Right lobe of liver (tissue), 6 donors: Measurements from ENCODE around the gene CYP26A1. TPM values are rescaled to one million over a fixed set of nuclear protein-coding genes. Genes with fewer than 3 reads are reported as not detected.

ENCODE experiments used
- ATAC-seq, 4 donors: fragments of 200-7000 bp; cut with Tn5 transposase; one replicate each; pipeline ENCODE4 v1.9.1; 2020; ENCODE audit warnings: mild to moderate bottlenecking in 4 of 4, moderate library complexity in 4 of 4
- DNase-seq, 3 donors: peaks; one replicate each; pipeline ENCODE4 v3.0.0-alpha.2; 2020
- H3K27ac ChIP-seq, 3 donors: fragments of 200-600 bp; one replicate each; pipeline ENCODE4 v1.8.0; 2022
- H3K27me3 ChIP-seq, 2 donors: fragments of 200-600 bp; one replicate each; pipeline ENCODE4 v1.8.0; 2022
- H3K36me3 ChIP-seq, 4 donors: fragments of 200-600 bp; sonication (generic) in 1 of 4; one replicate each; pipeline versions ENCODE4 v1.5.1 to v1.8.0; 2017 to 2022; ENCODE audit warnings: control low read depth in 1 of 4
- H3K4me1 ChIP-seq, 4 donors: fragments of 200-600 bp; sonication (generic) in 1 of 4; one replicate each; pipeline versions ENCODE4 v1.5.1 to v1.8.0; 2017 to 2022; ENCODE audit warnings: control low read depth in 1 of 4
- H3K4me3 ChIP-seq, 3 donors: fragments of 200-600 bp; one replicate each; pipeline ENCODE4 v1.8.0; 2022
- H3K9me3 ChIP-seq, 4 donors: fragments of 200-600 bp; sonication (generic) in 1 of 4; one replicate each; pipeline versions ENCODE4 v1.5.1 to v1.8.0; 2017 to 2022; ENCODE audit warnings: control low read depth in 1 of 4
- CTCF ChIP-seq, 4 donors: fragments of 200-600 bp in 3 of 4; fragments of 450-650 bp in 1 of 4; IDR thresholded peaks; one replicate each; pipeline versions ENCODE4 v1.5.1 to v1.8.0; 2016 to 2022; ENCODE audit warnings: antibody characterized with exemption in 4 of 4, mild to moderate bottlenecking in 2 of 4
- POLR2A ChIP-seq: fragments of 450-650 bp; IDR thresholded peaks from one replicate; pipeline ENCODE4 v1.6.1; 2017; ENCODE audit warnings: antibody characterized with exemption, mild to moderate bottlenecking
- WGBS: methylation state at CpG from one replicate; pipeline ENCODE4 v1.1.6; 2018; ENCODE audit warnings: low coverage, low lambda C conversion rate; ENCODE audit not compliant: insufficient coverage; ENCODE audit errors: missing lambda C conversion rate; 5-methylcytosine and 5-hydroxymethylcytosine counted together
- intact Hi-C, 2 donors: fragments of 100-400 bp; cut with DNase I; formaldehyde crosslinking; loops; one replicate each; pipeline versions ENCODE4 v1.11.2 to v1.14.1; 2022
- total RNA-seq, 6 experiments: library from RNA; depleted of rRNA in 2 of 6; stranded (reverse); fragments of >200 nt in 2 of 6; fragmentation: NEBNext Ultra II Directional in 3 of 6; extraction: Animal tissue kit (Norgen Biotek cat#: 25700) in 3 of 6; gene quantifications; one replicate each; pipeline versions ENCODE4 v1.1.0 to v1.2.4, GENCODE V29; 2016 to 2023
- donor health status: DM: no; HTN: yes; CAD: no.
- donor health status: DM: no; HTN: no; CAD: no.
- donor health status: DM: no; HTN: no; CAD: no.
- donor health status: DM: no; HTN: yes; CAD: no.
- donor health status: DM: no; HTN: yes; CAD: no.

The CYP26A1 gene
- total RNA-seq, 6 experiments from 2014 or later: 0.95 to 53.1 (median 12.6) TPM; not detected in 2

GRCh38 chr10:93123766-93124165 lies 50.1 kb downstream of the CYP26A1 start:
- Histone ChIP-seq H3K36me3 (no peaks in the 10 kb centered on the region), H3K27ac (no peak overlapping the region), H3K4me1 (no peaks in the 10 kb centered on the region), H3K27me3 (no peaks in the 10 kb centered on the region), H3K4me3 (no peak overlapping the region), H3K9me3 (peaks cover 0 to 10% (median 1%) of the 10 kb centered on the region in 4 donors)
- ATAC-seq (no peak), DNase-seq (no peak)
- WGBS: 92% methylated on average over 4 of the region's 5 CpGs
- intact Hi-C loops: no loop called here
- TF ChIP-seq POLR2A (no peak), CTCF (IDR thresholded peaks at IDR 0.05) (no peak)

GRCh38 chr10:93124580-93125318 lies 51.1 kb downstream of the CYP26A1 start:
- no peaks in the 10 kb centered on the region for H3K36me3 ChIP-seq
- H3K27ac ChIP-seq: no peak overlapping the region
- TF ChIP-seq POLR2A (no peak), CTCF (IDR thresholded peaks at IDR 0.05) (no peak)
- DNase-seq (no peak), ATAC-seq (peak in 1 of 4 donors; percentile 62)
- peaks cover 0 to 10% (median 1%) of the 10 kb centered on the region in 4 donors for H3K9me3 ChIP-seq
- H3K27me3 ChIP-seq: no peaks in the 10 kb centered on the region
- no peak overlapping the region for H3K4me3 ChIP-seq
- 54% methylated on average over 6 of the region's 6 CpGs for WGBS
- intact Hi-C loops: no loop called here
- H3K4me1 ChIP-seq: no peaks in the 10 kb centered on the region

- Histone ChIP-seq H3K9me3 (peaks cover 0 to 10% (median 1%) of the 10 kb centered on the region in 4 donors), H3K36me3 (no peaks in the 10 kb centered on the region), H3K4me3 (no peak overlapping the region), H3K27ac (no peak overlapping the region), H3K27me3 (no peaks in the 10 kb centered on the region), H3K4me1 (no peaks in the 10 kb centered on the region)
- 83% methylated on average over 2 of the region's 2 CpGs for WGBS
- ATAC-seq (no peak), DNase-seq (no peak)
- no peak for TF ChIP-seq POLR2A
- no peak for TF ChIP-seq CTCF (IDR thresholded peaks at IDR 0.05)
- intact Hi-C loops: no loop called here
These were observed 52.3 kb downstream of the CYP26A1 start for GRCh38 chr10:93125966-93126365.

- WGBS: 77% methylated on average over 2 of the region's 2 CpGs
- Histone ChIP-seq H3K4me1 (no peaks in the 10 kb centered on the region), H3K9me3 (peaks cover 0 to 10% (median 1%) of the 10 kb centered on the region in 4 donors), H3K4me3 (no peak overlapping the region), H3K36me3 (no peaks in the 10 kb centered on the region), H3K27me3 (no peaks in the 10 kb centered on the region), H3K27ac (no peak overlapping the region)
- DNase-seq (no peak), ATAC-seq (no peak)
- intact Hi-C loops: no loop called here
- TF ChIP-seq POLR2A (no peak), CTCF (IDR thresholded peaks at IDR 0.05) (peak; percentile 14 to 45 (median 23))
These were observed 52.9 kb downstream of the CYP26A1 start for GRCh38 chr10:93126483-93127052.

Other genes with a start within 250 kb of the CYP26A1 start
- gene EXOC6, start 225.4 kb upstream of the CYP26A1 start, total RNA-seq: 10 to 100 TPM in 3 of 6 experiments, 1 to 10 TPM in 3; 5.5 to 15.6 (median 9.9) TPM
- under 1 TPM in 3 of 6 experiments, not detected in 3; 0.07 to 0.12 (median 0.10) TPM for gene CYP26C1, start 13.1 kb upstream of the CYP26A1 start, total RNA-seq